ENCODE measurements around the gene ATP1A2.
"Not testable (repeated sequence)": the region's sequence is repeated elsewhere in the genome, so short reads cannot be mapped to it uniquely, and the experiment has no call there.

Gene ATP1A2

DNA sequence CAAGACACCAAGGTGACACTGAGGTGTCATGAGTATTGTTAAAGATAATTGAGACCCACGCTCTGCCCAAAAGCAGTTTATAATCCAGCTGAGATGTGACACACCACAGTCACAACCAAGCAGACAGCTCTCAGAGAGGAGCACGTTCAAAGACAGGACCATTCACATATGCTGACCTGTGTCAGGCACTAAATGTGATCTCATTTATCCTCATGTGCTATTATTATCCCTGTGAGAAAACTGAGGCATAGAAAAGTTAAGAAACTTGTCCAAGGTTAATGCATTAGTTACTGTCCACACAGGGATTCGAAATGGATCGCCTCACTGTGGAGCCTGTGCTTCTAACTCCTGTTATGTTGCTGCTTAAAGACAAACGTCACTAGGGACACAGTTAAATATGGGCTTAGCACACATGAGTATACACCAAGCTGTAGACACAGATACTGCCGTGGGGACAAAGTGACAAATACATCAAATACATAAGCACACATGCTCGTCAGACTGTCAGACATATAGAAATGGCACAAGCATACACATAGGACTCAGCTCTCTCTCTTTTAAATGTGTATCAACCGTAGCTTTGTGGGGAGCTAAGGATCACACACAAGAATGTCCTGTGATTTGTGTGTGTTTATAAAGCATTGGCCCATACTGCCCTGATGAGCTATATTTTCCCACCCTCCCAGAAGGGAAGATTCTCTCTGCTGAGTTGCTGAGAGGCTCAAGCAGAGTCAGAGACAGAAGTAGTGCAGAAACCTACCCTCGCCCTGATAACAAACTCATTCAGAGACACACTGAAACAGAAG is 13.6 kb upstream of the ATP1A2 start:
- DNase-seq, result no peak

GRCh38 chr1:160103658-160104408 is 11.7 kb upstream of the ATP1A2 start:
- DNase-seq, result no peak

DNA sequence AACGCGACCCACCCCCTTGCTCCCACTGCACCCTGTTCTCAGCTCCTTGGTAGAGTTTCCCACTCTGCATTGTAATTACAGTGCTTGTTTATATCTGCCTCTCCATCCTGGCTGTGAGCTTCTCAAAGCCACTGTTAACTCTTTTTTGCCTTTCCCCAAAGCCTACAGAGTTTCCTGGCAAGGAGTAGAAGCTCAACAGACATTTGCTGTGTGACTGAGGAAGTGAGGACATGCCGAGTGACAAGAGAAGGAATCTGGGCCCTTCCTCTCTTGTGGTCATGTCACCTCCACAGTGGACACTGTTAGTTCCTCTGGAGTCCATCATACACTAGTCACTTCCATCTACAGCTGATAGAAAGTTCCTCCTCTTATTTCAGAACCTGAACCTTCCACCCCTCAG is 11.1 kb upstream of the ATP1A2 start:
- DNase-seq, result no peak

DNA sequence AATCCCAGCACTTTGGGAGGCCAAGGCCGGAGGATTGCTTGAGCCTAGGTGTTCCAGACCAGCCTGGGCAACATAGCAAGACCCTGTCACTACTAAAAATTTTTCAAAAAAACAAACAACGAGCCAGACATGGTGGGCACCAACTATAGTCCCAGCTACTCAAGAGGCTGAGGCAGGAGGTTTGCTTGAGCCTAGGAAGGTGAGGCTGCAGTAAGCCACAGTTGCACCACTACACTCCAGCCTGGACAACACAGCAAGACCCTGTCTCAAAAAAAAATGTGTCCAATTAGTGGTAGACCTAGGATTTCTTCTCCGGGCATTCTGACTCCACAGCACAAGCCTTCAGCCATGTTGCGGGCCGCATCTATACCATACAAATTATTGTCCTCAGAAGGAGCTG is 10.4 kb upstream of the ATP1A2 start:
- DNase-seq, result no peak

DNA sequence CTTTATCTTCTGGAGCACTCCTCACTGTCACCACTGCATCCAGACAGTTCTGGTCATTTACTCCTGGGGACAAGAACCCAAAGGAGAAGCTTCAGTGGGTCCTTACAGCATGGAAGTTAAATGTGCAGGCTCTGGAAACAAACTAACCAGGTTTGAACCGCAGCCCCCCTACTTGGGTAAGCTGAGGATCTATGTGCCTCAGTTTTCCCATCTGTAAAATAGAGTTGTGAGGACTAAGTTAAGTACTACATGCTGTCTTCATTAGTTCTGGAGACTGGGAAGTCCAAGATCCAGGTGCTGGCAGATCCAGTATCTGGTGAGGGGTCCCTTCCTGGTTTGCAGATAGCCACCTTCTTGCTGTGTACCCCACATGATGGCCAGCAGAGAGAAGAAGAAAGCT is 8.0 kb upstream of the ATP1A2 start:
- DNase-seq, result no peak

DNA sequence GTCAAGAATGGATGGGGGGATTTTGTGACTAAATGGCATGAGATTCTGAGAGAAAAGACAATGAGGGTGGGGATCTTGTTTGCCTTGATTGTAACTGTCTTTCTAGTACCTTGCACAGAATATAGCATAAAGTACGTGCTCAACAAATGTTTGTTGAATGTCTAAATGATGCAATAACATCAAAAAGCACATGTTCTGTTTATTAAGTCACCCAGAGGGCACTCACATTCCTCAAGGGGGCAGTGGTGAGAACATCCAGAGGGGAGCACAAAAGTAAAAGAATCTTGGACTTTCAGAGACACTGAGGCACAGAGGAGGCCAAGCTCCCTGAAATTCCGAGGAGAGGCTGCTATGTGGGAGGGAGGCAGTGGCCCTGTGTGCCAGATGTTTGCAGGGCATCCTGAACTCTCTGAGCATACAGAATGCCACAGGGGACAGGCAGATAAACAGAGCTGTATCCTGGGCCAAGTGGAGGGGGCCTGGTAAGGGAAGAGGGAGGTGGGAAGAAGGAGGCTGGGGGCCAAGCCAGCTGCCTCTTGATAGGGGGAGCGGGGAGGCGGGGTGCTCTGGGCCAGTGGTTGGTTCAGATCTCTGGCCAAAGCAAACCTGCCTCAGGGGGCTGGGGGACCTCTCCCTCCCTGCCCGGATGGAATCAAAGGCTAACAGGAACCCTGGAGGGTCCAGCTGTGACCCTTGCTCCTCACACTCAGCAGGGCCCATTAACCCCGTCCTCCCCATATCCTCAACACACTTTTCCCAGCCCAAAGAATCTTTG is 6.5 kb upstream of the ATP1A2 start:
- DNase-seq, result peak; percentile 30

- no peak for DNase-seq
These were observed 5.9 kb upstream of the ATP1A2 start for GRCh38 chr1:160109686-160110085.

- not testable (repeated sequence) for DNase-seq
These were observed 4.1 kb upstream of the ATP1A2 start for GRCh38 chr1:160111462-160111861.

DNA sequence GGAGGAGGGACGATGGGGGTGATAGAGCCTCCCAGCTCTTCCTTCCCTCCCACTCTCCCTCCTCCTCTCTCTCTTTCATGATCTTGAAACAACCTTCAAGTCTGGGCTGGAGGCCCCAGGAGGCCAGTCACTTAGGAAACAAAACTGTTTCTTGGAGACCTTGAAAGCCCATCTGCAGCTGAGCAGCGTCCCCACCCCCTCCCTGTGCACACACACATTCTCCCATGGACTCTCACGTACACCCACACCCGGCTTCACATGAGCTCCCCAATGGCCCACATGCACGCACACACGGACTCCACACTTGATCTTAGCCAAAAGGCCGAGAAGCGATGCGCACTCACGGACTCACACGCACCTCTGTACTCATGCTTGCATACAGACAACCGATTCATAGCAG is 3.2 kb upstream of the ATP1A2 start:
- DNase-seq, result no peak

GRCh38 chr1:160113407-160113806 is 2.2 kb upstream of the ATP1A2 start:
- no peak for DNase-seq

GRCh38 chr1:160114085-160114484 is 1.5 kb upstream of the ATP1A2 start:
- DNase-seq, result no peak

DNA sequence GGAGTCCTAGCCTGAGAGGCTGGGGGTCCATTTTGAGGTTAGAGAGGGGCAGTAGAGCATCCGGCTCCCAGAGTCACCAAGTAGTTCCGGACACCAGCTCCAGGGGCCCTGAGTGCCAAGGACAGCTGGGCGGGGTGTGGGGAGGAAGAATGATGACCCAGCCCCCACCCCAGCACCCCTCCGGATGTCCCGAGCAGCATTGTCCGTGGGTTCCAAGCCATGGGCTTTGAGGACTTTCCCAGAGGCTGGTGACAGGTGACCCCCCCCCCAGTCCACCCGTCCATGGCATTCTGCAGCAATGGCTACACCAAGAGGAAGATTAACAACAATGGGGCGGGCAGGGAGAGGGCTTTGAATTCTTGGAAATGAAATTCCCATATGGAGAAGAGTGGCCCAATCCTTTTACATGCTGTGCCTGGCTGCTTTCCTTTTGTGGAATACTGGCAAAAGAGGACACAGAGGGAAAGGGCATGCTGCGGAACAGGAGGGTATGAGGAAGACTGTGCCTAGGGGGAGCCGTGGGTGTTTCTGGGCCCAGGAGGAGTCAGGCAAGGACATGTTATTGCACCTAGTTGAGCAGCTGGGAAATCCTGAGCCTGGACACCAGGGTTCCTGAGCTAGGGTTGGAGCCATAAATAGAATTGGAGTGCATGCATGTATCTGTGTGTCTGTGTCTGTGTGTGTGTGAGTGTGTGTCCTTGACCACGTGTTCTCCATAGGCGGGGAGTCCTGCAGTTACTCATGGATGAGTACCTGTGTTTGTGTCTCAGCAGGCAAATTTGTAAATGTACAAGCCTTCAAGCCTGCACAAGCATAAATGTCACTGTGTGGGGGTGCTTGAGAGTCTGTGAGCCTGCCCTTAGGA is 956 bp downstream of the ATP1A2 start:
- no peak for DNase-seq

DNA sequence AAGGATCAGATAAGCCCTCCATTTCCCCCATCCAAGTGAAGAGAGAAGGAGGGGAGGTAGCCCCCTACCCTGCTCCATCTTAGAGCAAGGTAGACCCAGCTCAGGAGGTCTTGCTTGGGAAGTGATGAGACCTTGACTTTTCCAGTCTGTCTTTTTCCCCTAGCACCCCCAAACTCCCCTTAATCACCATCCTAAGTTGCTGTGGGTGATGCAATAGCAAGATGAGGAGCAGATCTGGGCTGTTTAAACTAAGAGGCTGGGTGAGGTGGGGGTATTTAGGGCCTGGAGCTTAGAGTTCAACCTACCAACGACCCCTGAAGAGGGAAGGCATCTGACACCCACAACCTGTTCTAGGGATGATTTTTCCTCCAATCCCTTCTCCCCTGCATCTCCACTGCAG is 1.7 kb downstream of the ATP1A2 start:
- no peak for DNase-seq

- no peak for DNase-seq
These were observed 2.2 kb downstream of the ATP1A2 start for GRCh38 chr1:160117709-160118183.

DNA sequence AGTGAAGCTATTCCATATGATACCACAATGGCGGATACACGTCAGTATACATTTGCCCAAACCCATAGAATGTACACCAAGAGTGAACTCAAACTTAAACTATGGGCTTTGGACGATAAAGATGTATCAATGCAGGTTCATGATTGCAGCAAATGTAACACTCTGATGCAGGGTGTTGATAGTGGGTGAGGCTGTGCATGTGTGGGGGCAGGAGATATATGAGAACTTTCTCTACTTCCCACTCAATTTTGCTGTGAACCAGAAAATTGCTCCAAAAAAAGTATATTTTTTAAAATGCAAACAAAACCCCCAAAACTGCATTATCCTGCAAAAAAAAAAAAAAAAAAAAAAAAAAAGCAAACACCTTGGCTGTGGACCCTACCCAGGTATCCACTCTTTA is 3.4 kb downstream of the ATP1A2 start:
- DNase-seq, result no peak

DNA sequence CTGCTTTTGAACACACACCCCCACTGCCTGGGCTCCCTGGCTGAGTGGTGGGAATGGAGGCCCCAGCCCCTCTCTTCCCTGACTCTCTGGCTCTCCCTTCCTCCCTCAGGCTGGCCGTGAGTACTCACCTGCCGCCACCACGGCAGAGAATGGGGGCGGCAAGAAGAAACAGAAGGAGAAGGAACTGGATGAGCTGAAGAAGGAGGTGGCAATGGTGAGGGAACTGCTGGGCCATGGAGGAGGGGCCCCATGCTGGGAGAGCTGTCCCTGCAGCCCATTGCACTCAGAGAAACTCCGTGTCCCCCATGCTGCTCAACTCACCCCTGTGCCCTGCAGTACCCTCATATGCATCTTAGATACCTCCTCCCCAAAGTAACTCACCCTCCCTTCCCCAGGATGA is 5.2 kb downstream of the ATP1A2 start:
- DNase-seq, result no peak

DNA sequence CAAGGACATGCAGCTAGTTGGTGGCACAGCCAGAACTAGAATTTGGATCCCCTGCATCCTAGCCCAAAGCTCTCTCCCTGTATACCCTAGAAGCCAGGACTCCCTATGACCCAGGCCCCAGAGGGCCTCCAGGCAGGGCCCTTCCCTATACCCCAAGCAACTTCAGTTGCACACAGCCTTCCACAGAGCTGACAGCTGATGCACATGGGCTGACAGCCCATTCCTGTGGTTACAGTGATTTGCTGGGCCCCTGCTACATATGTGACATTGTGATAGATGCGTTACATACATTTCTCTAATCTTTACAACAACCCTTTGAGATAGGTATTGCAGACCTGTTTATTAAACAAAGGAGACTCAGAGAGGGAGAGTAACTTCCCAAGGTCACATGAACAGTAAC is 5.8 kb downstream of the ATP1A2 start:
- DNase-seq, result no peak

GRCh38 chr1:160122978-160123495 is 7.5 kb downstream of the ATP1A2 start:
- no peak for DNase-seq

DNA sequence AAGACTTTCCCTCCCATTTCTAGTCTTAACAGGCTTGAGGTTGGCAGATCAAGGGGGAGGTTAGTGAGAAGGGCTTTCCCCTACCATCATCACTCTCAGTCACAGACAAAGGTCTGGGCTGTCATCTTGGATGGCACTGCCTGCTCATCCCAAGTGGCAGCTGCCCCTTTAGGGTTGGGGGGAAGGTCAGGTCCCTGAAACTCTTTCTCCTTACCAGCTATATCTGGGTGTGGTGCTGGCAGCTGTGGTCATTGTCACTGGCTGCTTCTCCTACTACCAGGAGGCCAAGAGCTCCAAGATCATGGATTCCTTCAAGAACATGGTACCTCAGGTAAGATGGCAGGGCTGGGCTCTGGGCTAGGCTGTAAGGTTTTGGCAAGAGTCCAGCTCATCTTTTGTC is 8.2 kb downstream of the ATP1A2 start:
- no peak for DNase-seq

DNA sequence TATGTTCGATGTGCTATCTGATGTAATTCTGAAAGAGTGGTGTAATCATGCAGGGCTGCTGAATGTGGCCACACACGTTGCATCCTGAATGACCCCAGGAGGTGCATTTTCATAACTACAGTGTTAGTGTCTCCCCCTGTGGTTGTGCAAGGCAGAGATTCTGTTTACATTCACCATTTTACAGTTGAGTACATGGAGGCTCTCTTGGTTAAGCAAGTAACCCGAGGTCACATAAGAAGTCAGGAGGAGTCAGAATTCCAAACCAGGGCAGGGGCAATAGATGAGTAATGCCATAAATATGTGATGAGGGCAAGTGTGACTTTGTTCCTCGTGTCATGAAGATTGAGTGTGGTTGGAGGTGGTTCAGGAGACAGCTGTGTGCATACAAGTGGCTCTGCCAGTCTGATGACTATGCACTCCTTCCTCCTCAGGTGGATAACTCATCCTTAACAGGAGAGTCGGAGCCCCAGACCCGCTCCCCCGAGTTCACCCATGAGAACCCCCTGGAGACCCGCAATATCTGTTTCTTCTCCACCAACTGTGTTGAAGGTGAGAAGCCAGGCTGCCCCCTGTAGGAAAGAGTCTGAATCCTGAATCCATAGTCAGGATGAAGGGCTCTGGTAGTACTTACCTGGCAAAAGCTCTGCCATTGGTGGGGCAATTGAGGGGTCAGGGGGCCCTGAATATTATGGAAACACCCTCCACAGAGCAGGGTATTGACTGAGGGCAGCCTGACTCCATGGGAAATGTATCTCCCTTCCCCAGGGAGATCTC is 9.3 kb downstream of the ATP1A2 start:
- DNase-seq, result peak; percentile 91

- peak; percentile 65 for DNase-seq
These were observed 10.2 kb downstream of the ATP1A2 start for GRCh38 chr1:160125746-160126145.

All from NCI-H226 (cell line).